Lower leg skin (tissue), 3 donors: Measurements from ENCODE around the gene DOP1A.

Experiments
- CTCF ChIP-seq, 3 donors: fragments of 450-650 bp; IDR thresholded peaks; one replicate each; pipeline ENCODE4 v1.5.1; 2016; ENCODE audit warnings: antibody characterized with exemption in 3 of 3, mild to moderate bottlenecking in 3 of 3, moderate library complexity in 2 of 3
- POLR2A ChIP-seq, 2 donors: fragments of 450-650 bp; IDR thresholded peaks; one replicate each; pipeline ENCODE4 v1.6.1; 2016 to 2017; ENCODE audit warnings: antibody characterized with exemption in 2 of 2, mild to moderate bottlenecking in 1 of 2, moderate library complexity in 1 of 2

GRCh38 chr6:83062225-83062624 lies 5.2 kb upstream of the DOP1A start:
- no peak for TF ChIP-seq CTCF (IDR thresholded peaks at IDR 0.05)
- TF ChIP-seq POLR2A (IDR thresholded peaks at IDR 0.05) = no peak
